Endodermal cell (in vitro differentiated cells): ENCODE results near the gene OR6J1. TPM values are rescaled to one million over a fixed set of nuclear protein-coding genes. Genes with fewer than 3 reads are reported as not detected.
A peak's percentile ranks its signal among the peaks of the same experiment; 100 is the strongest.
"Not testable (repeated sequence)": the region's sequence is repeated elsewhere in the genome, so short reads cannot be mapped to it uniquely, and the experiment has no call there.

ENCODE experiments used
- DNase-seq: peaks from one replicate; pipeline ENCODE4 v3.0.0-alpha.2; 2017
- H3K27ac ChIP-seq: 2 replicates; pipeline ENCODE4 v1.5.1; 2013; ENCODE audit warnings: mild to moderate bottlenecking, low read depth, low read length, moderate library complexity
- H3K27me3 ChIP-seq: 2 replicates; pipeline ENCODE4 v1.6.1; 2013; ENCODE audit warnings: mild to moderate bottlenecking, low read length, moderate library complexity; ENCODE audit not compliant: insufficient read depth, control insufficient read depth, poor library complexity, severe bottlenecking
- H3K36me3 ChIP-seq: 2 replicates; pipeline ENCODE4 v1.7.0; 2013; ENCODE audit warnings: mild to moderate bottlenecking, low read length, moderate library complexity; ENCODE audit not compliant: control insufficient read depth, insufficient read depth
- H3K4me1 ChIP-seq: one replicate; pipeline ENCODE4 v1.7.0; 2013; ENCODE audit warnings: low read length; ENCODE audit not compliant: control insufficient read depth, insufficient read depth
- H3K4me3 ChIP-seq: 2 replicates; pipeline ENCODE4 v1.5.1; 2013; ENCODE audit warnings: mild to moderate bottlenecking, low read length, moderate library complexity
- H3K9ac ChIP-seq: 2 replicates; pipeline ENCODE4 v1.6.1; 2013; ENCODE audit warnings: mild to moderate bottlenecking, low read length, moderate library complexity; ENCODE audit not compliant: poor library complexity, severe bottlenecking; ENCODE audit errors: extremely low read depth
- H3K9me3 ChIP-seq: 2 replicates; pipeline ENCODE4 v1.6.1; 2013; ENCODE audit warnings: mild to moderate bottlenecking, low read length, moderate library complexity; ENCODE audit not compliant: control insufficient read depth
- H3K27ac Mint-ChIP-seq: 2 replicates; pipeline ENCODE4 v1.8.0; 2020; ENCODE audit warnings: mixed read lengths
- H3K27me3 Mint-ChIP-seq: 2 replicates; pipeline ENCODE4 v1.8.0; 2021; ENCODE audit warnings: mild to moderate bottlenecking, mixed read lengths; ENCODE audit not compliant: insufficient read depth
- H3K36me3 Mint-ChIP-seq: 2 replicates; pipeline ENCODE4 v1.8.0; 2020; ENCODE audit warnings: low read depth, mixed read lengths
- H3K4me1 Mint-ChIP-seq: 2 replicates; pipeline ENCODE4 v1.8.0; 2020; ENCODE audit warnings: mixed read lengths
- H3K4me3 Mint-ChIP-seq: 2 replicates; pipeline ENCODE4 v1.8.0; 2020; ENCODE audit warnings: mild to moderate bottlenecking, moderate library complexity, mixed read lengths
- H3K9me3 Mint-ChIP-seq: 2 replicates; pipeline ENCODE4 v1.8.0; 2020; ENCODE audit warnings: mild to moderate bottlenecking, mixed read lengths
- WGBS, 2 experiments: methylation state at CpG; one replicate each; pipeline versions ENCODE4 v1.1.5 to v1.1.7; 2013; ENCODE audit warnings: missing lambda C conversion rate in 2 of 2, mixed read lengths in 1 of 2; ENCODE audit not compliant: insufficient coverage in 1 of 2, insufficient read length in 1 of 2; 5-methylcytosine and 5-hydroxymethylcytosine counted together
- total RNA-seq, 2 donors: library from RNA; stranded (reverse); fragmentation: NEBNext Ultra II Directional in 1 of 2; extraction: Animal tissue kit (Norgen Biotek cat#: 25700) in 1 of 2; gene quantifications; 2 replicates in 1 of 2; 3 replicates in 1 of 2; pipeline ENCODE4 v1.2.1, GENCODE V29; 2021
- TF ChIP-seq, protein P1 (sequence below): fragments of 200-600 bp; sonication (generic); conservative IDR thresholded peaks from 2 replicates; pipeline ENCODE4 v1.5.0; 2021; ENCODE audit warnings: antibody characterized with exemption, mild to moderate bottlenecking

Gene OR6J1
- total RNA-seq, 2 donors from 2014 or later = not detected

DNA sequence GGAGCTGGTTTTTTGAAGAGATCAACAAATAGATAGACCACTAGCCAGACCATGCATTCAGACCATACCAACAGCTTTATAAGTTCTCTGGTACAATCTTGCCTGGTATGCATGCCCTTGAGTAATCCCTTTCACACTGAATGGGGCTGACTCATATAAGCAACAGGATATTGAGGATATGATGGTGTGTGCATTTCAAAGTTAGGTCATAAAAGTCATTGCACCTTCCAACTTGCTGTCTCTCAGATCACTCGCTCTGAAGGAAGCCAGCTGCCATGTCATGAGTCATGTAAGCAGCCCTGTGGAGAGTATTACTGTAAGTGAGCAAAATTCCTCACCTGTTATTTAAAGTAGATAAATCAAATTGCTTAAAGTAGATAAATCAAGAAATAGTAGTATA is 45.0 kb upstream of the OR6J1 start:
- Mint-ChIP-seq H3K4me1 (peaks cover 16% of the 10 kb centered on the region), H3K4me3 (no peak overlapping the region), H3K27me3 (peaks cover 47% of the 10 kb centered on the region), H3K27ac (no peak overlapping the region), H3K36me3 (no peaks in the 10 kb centered on the region), H3K9me3 (peaks cover 34% of the 10 kb centered on the region)
- no peak overlapping the region for H3K9ac ChIP-seq
- H3K4me3 ChIP-seq = no peak overlapping the region
- peaks cover 13% of the 10 kb centered on the region for H3K4me1 ChIP-seq
- 86% methylated on average over 1 of the region's 1 CpG; no CpG with 5 or more reads in 1 of the 2 experiments for WGBS, 2 experiments
- no peak for DNase-seq
- H3K36me3 ChIP-seq = no peaks in the 10 kb centered on the region
- H3K27me3 ChIP-seq = peaks cover 15% of the 10 kb centered on the region
- no peak overlapping the region for H3K27ac ChIP-seq
- TF ChIP-seq, protein P1, sequence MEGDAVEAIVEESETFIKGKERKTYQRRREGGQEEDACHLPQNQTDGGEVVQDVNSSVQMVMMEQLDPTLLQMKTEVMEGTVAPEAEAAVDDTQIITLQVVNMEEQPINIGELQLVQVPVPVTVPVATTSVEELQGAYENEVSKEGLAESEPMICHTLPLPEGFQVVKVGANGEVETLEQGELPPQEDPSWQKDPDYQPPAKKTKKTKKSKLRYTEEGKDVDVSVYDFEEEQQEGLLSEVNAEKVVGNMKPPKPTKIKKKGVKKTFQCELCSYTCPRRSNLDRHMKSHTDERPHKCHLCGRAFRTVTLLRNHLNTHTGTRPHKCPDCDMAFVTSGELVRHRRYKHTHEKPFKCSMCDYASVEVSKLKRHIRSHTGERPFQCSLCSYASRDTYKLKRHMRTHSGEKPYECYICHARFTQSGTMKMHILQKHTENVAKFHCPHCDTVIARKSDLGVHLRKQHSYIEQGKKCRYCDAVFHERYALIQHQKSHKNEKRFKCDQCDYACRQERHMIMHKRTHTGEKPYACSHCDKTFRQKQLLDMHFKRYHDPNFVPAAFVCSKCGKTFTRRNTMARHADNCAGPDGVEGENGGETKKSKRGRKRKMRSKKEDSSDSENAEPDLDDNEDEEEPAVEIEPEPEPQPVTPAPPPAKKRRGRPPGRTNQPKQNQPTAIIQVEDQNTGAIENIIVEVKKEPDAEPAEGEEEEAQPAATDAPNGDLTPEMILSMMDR = no peak
- peaks cover 8% of the 10 kb centered on the region for H3K9me3 ChIP-seq

DNA sequence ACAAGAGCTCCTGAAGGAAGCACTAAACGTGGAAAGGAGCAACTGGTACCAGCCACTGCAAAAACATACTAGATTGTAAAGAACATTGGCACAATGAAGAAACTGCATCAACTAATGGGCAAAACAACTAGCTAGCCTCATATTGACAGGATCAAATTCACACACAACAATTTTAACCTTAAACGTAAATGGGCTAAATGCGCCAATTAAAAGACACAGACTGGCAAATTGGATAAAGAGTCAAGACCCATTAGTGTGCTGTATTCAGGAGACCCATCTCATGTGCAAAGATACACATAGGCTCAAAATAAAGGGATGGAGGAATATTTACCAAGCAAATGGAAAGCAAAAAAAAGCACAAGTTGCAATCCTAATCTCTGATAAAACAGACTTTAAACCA is 43.8 kb upstream of the OR6J1 start:
- H3K36me3 Mint-ChIP-seq = not testable (repeated sequence)

GRCh38 chr14:22686176-22686611 is 42.0 kb upstream of the OR6J1 start:
- H3K9me3 ChIP-seq, H3K36me3 Mint-ChIP-seq, H3K27ac ChIP-seq, H3K9ac ChIP-seq, H3K4me3 ChIP-seq, H3K36me3 ChIP-seq, H3K27me3 ChIP-seq: not testable (repeated sequence)
- peaks cover 13% of the 10 kb centered on the region for H3K4me1 ChIP-seq
- peaks cover 30% of the 10 kb centered on the region for H3K9me3 Mint-ChIP-seq
- H3K4me3 Mint-ChIP-seq = peak overlapping the region; percentile 40
- DNase-seq = peak; percentile 74
- 50 to 51% methylated on average over 6 of the region's 6 CpGs for WGBS, 2 experiments
- H3K27me3 Mint-ChIP-seq = peaks cover 30% of the 10 kb centered on the region
- H3K27ac Mint-ChIP-seq = peak overlapping the region; percentile 52
- peaks cover 16% of the 10 kb centered on the region for H3K4me1 Mint-ChIP-seq

More for the DNA sequence above, 43.8 kb upstream of the OR6J1 start:
- Mint-ChIP-seq H3K4me1 (peaks cover 16% of the 10 kb centered on the region), H3K27me3 (peaks cover 38% of the 10 kb centered on the region), H3K9me3 (peaks cover 31% of the 10 kb centered on the region)
- not testable (repeated sequence) for DNase-seq, H3K36me3 ChIP-seq, H3K9ac ChIP-seq, H3K9me3 ChIP-seq, H3K4me3 ChIP-seq, H3K27ac ChIP-seq, H3K4me3 Mint-ChIP-seq, H3K27ac Mint-ChIP-seq
- peaks cover 13% of the 10 kb centered on the region for H3K4me1 ChIP-seq
- peaks cover 11% of the 10 kb centered on the region for H3K27me3 ChIP-seq
- 99 to 100% methylated on average over 1 to 3 of the region's 3 CpGs for WGBS, 2 experiments

DNA sequence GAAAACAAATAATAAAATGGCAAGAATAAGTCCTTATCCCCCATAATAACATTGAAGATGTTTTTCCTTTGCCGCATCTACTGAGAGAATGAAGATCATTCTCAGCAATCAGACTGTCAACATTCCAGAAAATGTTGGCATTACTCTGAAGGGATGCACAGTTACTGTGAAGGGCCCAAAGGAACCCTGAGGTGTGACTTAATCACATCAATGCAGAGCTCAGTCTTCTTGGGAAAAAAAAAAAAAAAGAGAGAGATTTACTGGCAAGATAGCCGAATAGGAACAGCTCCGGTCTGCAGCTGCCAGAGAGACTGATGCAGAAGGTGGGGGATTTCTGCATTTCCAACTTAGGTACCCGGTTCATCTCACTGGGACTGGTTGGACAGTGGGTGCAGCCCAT is 41.3 kb upstream of the OR6J1 start:
- H3K4me1 Mint-ChIP-seq = peaks cover 16% of the 10 kb centered on the region
- H3K36me3 Mint-ChIP-seq = no peaks in the 10 kb centered on the region
- TF ChIP-seq, protein P1 = no peak
- peak overlapping the region; percentile 52 for H3K27ac Mint-ChIP-seq
- Histone ChIP-seq H3K36me3 (no peaks in the 10 kb centered on the region), H3K4me3 (no peak overlapping the region), H3K27ac (no peak overlapping the region), H3K9me3 (no peaks in the 10 kb centered on the region), H3K27me3 (no peaks in the 10 kb centered on the region), H3K4me1 (peaks cover 13% of the 10 kb centered on the region), H3K9ac (no peak overlapping the region)
- H3K4me3 Mint-ChIP-seq = peak overlapping the region; percentile 40
- DNase-seq = no peak
- WGBS, 2 experiments = 74 to 78% methylated on average over 2 to 4 of the region's 4 CpGs
- H3K27me3 Mint-ChIP-seq = peaks cover 23% of the 10 kb centered on the region
- peaks cover 30% of the 10 kb centered on the region for H3K9me3 Mint-ChIP-seq

- not testable (repeated sequence) for H3K9me3 ChIP-seq, H3K27ac Mint-ChIP-seq, H3K27ac ChIP-seq, DNase-seq, H3K9ac ChIP-seq, H3K36me3 Mint-ChIP-seq, H3K4me3 Mint-ChIP-seq, H3K36me3 ChIP-seq, H3K4me3 ChIP-seq, H3K27me3 ChIP-seq
- Mint-ChIP-seq H3K27me3 (peaks cover 30% of the 10 kb centered on the region), H3K4me1 (peaks cover 18% of the 10 kb centered on the region), H3K9me3 (peaks cover 32% of the 10 kb centered on the region)
- WGBS, 2 experiments = 78% methylated on average over 3 of the region's 3 CpGs; no CpG with 5 or more reads in 1 of the 2 experiments
- H3K4me1 ChIP-seq = peaks cover 13% of the 10 kb centered on the region
These were observed 39.3 kb upstream of the OR6J1 start for GRCh38 chr14:22683428-22683827.
